Fibroblast of the aortic adventitia (primary cell): ENCODE results near the gene ZDHHC19. TPM values are rescaled to one million over a fixed set of nuclear protein-coding genes. Genes with fewer than 3 reads are reported as not detected.
A peak's percentile ranks its signal among the peaks of the same experiment; 100 is the strongest.

ENCODE experiments used
- DNase-seq: peaks from one replicate; pipeline ENCODE4 v3.0.0-alpha.2; 2010; ENCODE audit warnings: low read depth
- H3K4me3 ChIP-seq: 2 replicates; pipeline ENCODE4 v1.5.1; 2011; ENCODE audit warnings: low read depth, mild to moderate bottlenecking, control low read depth, low read length, moderate library complexity
- CTCF ChIP-seq: IDR thresholded peaks from 2 replicates; pipeline ENCODE4 v1.5.1; 2011; ENCODE audit warnings: mild to moderate bottlenecking, low read length, control low read depth, inconsistent platforms; ENCODE audit not compliant: insufficient read depth
- total RNA-seq: library from RNA; depleted of rRNA; stranded (reverse); fragments of >200 nt; gene quantifications from 2 replicates; pipeline ENCODE4 v1.2.3, GENCODE V29; 2012; ENCODE audit warnings: low replicate concordance

Gene ZDHHC19
- total RNA-seq, 1 donor, result not detected

GRCh38 chr3:196241704-196242103, 30.5 kb upstream of the ZDHHC19 start:
- TF ChIP-seq CTCF, result no peak
- no peak for DNase-seq
- no peak overlapping the region for H3K4me3 ChIP-seq

- TF ChIP-seq CTCF, result no peak
- H3K4me3 ChIP-seq, result no peak overlapping the region
- DNase-seq, result no peak
These were observed 29.2 kb upstream of the ZDHHC19 start for GRCh38 chr3:196240424-196240823.

GRCh38 chr3:196238612-196239560, 27.7 kb upstream of the ZDHHC19 start:
- no peak for TF ChIP-seq CTCF
- no peak for DNase-seq
- H3K4me3 ChIP-seq, result no peak overlapping the region

- no peak for TF ChIP-seq CTCF
These were observed 26.0 kb upstream of the ZDHHC19 start for GRCh38 chr3:196237203-196237602.

GRCh38 chr3:196236223-196236622, 25.0 kb upstream of the ZDHHC19 start:
- DNase-seq, result peak; percentile 30
- no peak for TF ChIP-seq CTCF
- no peak overlapping the region for H3K4me3 ChIP-seq

More at GRCh38 chr3:196237203-196237602, 26.0 kb upstream of the ZDHHC19 start:
- DNase-seq, result no peak
- no peak overlapping the region for H3K4me3 ChIP-seq

GRCh38 chr3:196235452-196236122, 24.4 kb upstream of the ZDHHC19 start:
- DNase-seq, result peak; percentile 27
- H3K4me3 ChIP-seq, result no peak overlapping the region
- TF ChIP-seq CTCF, result no peak
